PC-3 (cell line): Measurements from ENCODE around the gene RTN1. TPM values are rescaled to one million over a fixed set of nuclear protein-coding genes. Genes with fewer than 3 reads are reported as not detected.
A peak's percentile ranks its signal among the peaks of the same experiment; 100 is the strongest.

Experiments
- ATAC-seq: fragments of 200-7000 bp; cut with Tn5 transposase; 2 replicates; pipeline ENCODE4 v1.9.1; 2020; ENCODE audit warnings: mild to moderate bottlenecking, moderate library complexity
- BruUV-seq: library from RNA; stranded (reverse); fragments of 400-500 nt; replicated peaks from 2 replicates; lab custom pipeline; 2021; lab: Mats Ljungman, UMichigan
- CTCF ChIA-PET: fragments of 300-600 bp; sonication (Branson Sonifier 250); formaldehyde crosslinking; loops from one replicate; lab custom pipeline; 2022; ENCODE audit warnings: antibody characterized with exemption; lab: Charles Lee
- POLR2A ChIA-PET: fragments of 300-600 bp; sonication (Branson Sonifier 250); formaldehyde crosslinking; loops from one replicate; lab custom pipeline; 2022; ENCODE audit warnings: antibody characterized with exemption; ENCODE audit not compliant: unreplicated experiment; lab: Charles Lee
- DNase-seq: peaks from one replicate; pipeline ENCODE4 v3.0.0-alpha.2; 2015
- H2AFZ ChIP-seq: fragments of 300-600 bp; sonication (generic); 2 replicates; pipeline ENCODE4 v1.6.0; 2016; ENCODE audit warnings: antibody characterized with exemption, low read length
- H3F3A ChIP-seq: fragments of 300-600 bp; sonication (generic); one replicate; pipeline ENCODE4 v1.6.0; 2017; ENCODE audit warnings: antibody characterized with exemption, low read length, control low read depth, mild to moderate bottlenecking; ENCODE audit not compliant: unreplicated experiment
- H3K27ac ChIP-seq: fragments of 300-600 bp; sonication (generic); 2 replicates; pipeline ENCODE4 v1.5.1; 2016; ENCODE audit warnings: mild to moderate bottlenecking, low read length
- H3K27me3 ChIP-seq: fragments of 300-600 bp; sonication (generic); 2 replicates; pipeline ENCODE4 v1.6.1; 2016; ENCODE audit warnings: low read length, mixed read lengths
- H3K36me3 ChIP-seq: fragments of 300-600 bp; sonication (generic); 2 replicates; pipeline ENCODE4 v1.6.1; 2016; ENCODE audit warnings: low read depth, mixed run types, low read length, mixed read lengths
- H3K4me1 ChIP-seq: fragments of 300-600 bp; sonication (generic); 2 replicates; pipeline ENCODE4 v1.5.1; 2016; ENCODE audit warnings: low read length; ENCODE audit not compliant: insufficient read depth
- H3K4me2 ChIP-seq: fragments of 300-600 bp; sonication (generic); 2 replicates; pipeline ENCODE4 v1.6.0; 2016; ENCODE audit warnings: low read length
- H3K4me3 ChIP-seq: fragments of 300-600 bp; sonication (generic); 2 replicates; pipeline ENCODE4 v1.5.1; 2016; ENCODE audit warnings: mild to moderate bottlenecking, low read length, mixed read lengths
- H3K79me2 ChIP-seq: fragments of 300-600 bp; sonication (generic); 2 replicates; pipeline ENCODE4 v1.6.1; 2017; ENCODE audit warnings: low read length, mixed read lengths
- H3K9ac ChIP-seq: fragments of 300-600 bp; sonication (generic); 2 replicates; pipeline ENCODE4 v1.6.0; 2016; ENCODE audit warnings: mild to moderate bottlenecking, low read length
- H3K9me2 ChIP-seq: fragments of 300-600 bp; sonication (generic); replicated peaks from 2 replicates; pipeline ENCODE4 v1.6.1; 2016; ENCODE audit warnings: mixed run types, low read length, mixed read lengths
- H3K9me3 ChIP-seq: fragments of 300-600 bp; sonication (generic); 2 replicates; pipeline ENCODE4 v1.6.1; 2016; ENCODE audit warnings: low read length, mixed read lengths
- H4K20me1 ChIP-seq: fragments of 300-600 bp; sonication (generic); 2 replicates; pipeline ENCODE4 v1.6.1; 2016; ENCODE audit warnings: low read length, mixed read lengths
- CTCF ChIP-seq: fragments of 300-600 bp; sonication (generic); conservative IDR thresholded peaks from 2 replicates; pipeline ENCODE4 v1.5.1; 2017; ENCODE audit warnings: antibody characterized with exemption, low read depth, mild to moderate bottlenecking, low read length
- EZH2 ChIP-seq: fragments of 300-600 bp; sonication (generic); IDR thresholded peaks from one replicate; pipeline ENCODE4 v1.6.1; 2017; ENCODE audit warnings: antibody characterized with exemption, mild to moderate bottlenecking, low read length; ENCODE audit not compliant: unreplicated experiment
- EZH2phosphoT487 ChIP-seq: fragments of 300-600 bp; sonication (generic); IDR thresholded peaks from 2 replicates; pipeline ENCODE4 v1.6.1; 2018; ENCODE audit warnings: mild to moderate bottlenecking, antibody characterized with exemption, low read length, borderline replicate concordance
- intact Hi-C: fragments of 100-400 bp; cut with micrococcal nuclease; formaldehyde crosslinking; loops from 2 replicates; pipeline ENCODE4 v1.9.0; 2023
- total RNA-seq: library from RNA; depleted of rRNA; stranded (reverse); fragments of >200 nt; gene quantifications from 2 replicates; pipeline ENCODE4 v1.2.3, GENCODE V29; 2014

RTN1 gene
- total RNA-seq, 1 experiment from 2014 or later = not detected

DNA sequence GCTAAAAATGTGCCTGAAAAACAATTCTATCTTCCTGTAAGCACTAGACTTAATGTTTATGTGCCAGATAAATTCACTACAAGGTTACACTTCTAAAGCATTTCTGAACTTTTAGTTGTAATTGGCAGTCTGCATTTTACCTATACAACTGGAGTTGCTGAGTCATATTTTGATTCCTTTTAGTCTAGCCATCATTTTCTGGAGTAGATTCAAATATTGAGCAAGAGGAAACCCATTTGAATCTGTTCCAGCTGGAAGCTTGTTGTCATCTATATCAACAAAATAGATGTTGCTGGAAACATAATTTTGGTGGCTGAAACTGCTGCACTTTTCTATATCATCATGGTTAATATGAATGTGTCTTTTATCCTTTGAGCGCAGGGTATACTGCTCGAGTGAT is 171.8 kb downstream of the RTN1 start:
- peak; percentile 75 for DNase-seq
- no peak overlapping the region for H3K4me2 ChIP-seq
- ChIA-PET CTCF (no interaction called here), POLR2A (no interaction called here)
- H3K79me2 ChIP-seq = no peaks in the 10 kb centered on the region
- H3K27me3 ChIP-seq = peaks cover 18% of the 10 kb centered on the region
- ATAC-seq = no peak
- no peak overlapping the region for H2AFZ ChIP-seq
- intact Hi-C loops = no loop called here
- H4K20me1 ChIP-seq = no peaks in the 10 kb centered on the region
- no peak overlapping the region for H3K27ac ChIP-seq
- H3K4me1 ChIP-seq = no peaks in the 10 kb centered on the region
- H3K9me3 ChIP-seq = 0 out of 2 replicates have a peak, but pooled peaks cover 10% of the 10 kb centered on the region
- no peaks in the 10 kb centered on the region for H3F3A ChIP-seq
- TF ChIP-seq EZH2phosphoT487 = no peak
- TF ChIP-seq EZH2 = no peak
- TF ChIP-seq CTCF = no peak
- no peaks in the 10 kb centered on the region for H3K9me2 ChIP-seq
- H3K9ac ChIP-seq = no peak overlapping the region
- BruUV-seq = no TSS peak
- H3K36me3 ChIP-seq = no peaks in the 10 kb centered on the region
- H3K4me3 ChIP-seq = no peak overlapping the region

DNA sequence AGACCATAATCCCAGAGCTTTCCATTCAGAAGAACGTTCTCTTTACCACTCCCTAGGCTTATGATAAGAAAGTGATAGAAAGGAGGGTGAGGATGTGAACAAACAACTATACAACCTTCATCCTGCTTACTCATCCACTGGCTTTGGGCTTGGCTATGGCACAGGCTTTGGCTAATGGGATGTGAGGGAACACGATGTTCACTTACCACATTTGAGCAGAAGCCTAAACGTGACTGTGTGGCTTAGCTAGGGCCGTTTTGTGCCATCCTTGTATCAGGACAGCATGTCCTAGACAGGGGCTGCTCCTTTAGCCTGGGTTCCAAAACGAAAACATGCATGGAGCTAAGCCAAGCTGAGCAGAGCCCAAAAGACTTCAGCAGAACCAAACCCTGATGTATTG is 175.4 kb downstream of the RTN1 start:
- TF ChIP-seq EZH2phosphoT487 (no peak), CTCF (no peak), EZH2 (no peak)
- Histone ChIP-seq H3K4me2 (no peak overlapping the region), H3K27me3 (peaks cover 17% of the 10 kb centered on the region; the same call in 1 of the 2 replicates), H3K9ac (no peak overlapping the region), H3K9me2 (no peaks in the 10 kb centered on the region), H2AFZ (no peak overlapping the region), H3F3A (no peaks in the 10 kb centered on the region), H3K36me3 (no peaks in the 10 kb centered on the region), H4K20me1 (no peaks in the 10 kb centered on the region), H3K79me2 (no peaks in the 10 kb centered on the region), H3K27ac (no peak overlapping the region), H3K4me3 (no peak overlapping the region), H3K9me3 (0 out of 2 replicates have a peak, but pooled peaks cover 10% of the 10 kb centered on the region), H3K4me1 (no peaks in the 10 kb centered on the region)
- intact Hi-C loops = no loop called here
- ATAC-seq (peak; percentile 56), DNase-seq (no peak)
- CTCF ChIA-PET = no interaction called here
- POLR2A ChIA-PET = no interaction called here
- BruUV-seq = no TSS peak

DNA sequence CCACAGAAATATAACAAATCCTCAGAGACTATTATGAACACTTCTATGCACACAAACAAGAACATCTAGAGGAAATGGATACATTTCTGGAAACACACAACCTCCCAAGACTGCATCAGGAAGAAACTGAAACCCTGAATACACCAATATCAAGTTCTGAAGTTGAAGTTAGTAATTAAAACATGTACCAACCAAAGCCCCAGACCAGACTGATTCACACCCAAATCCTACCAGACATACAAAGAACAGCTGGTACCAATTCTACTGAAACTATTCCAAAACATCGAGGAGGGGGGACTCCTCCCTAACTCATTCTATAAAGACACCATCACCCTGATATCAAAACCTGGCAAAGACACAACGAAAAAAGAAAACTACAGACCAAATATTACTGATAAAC is 179.3 kb downstream of the RTN1 start:
- no peaks in the 10 kb centered on the region for H3K79me2 ChIP-seq
- CTCF ChIA-PET = no interaction called here
- no peaks in the 10 kb centered on the region for H3K4me1 ChIP-seq
- POLR2A ChIA-PET = no interaction called here
- no peaks in the 10 kb centered on the region for H3K36me3 ChIP-seq
- H3K27ac ChIP-seq = no peak overlapping the region
- H3K4me2 ChIP-seq = no peak overlapping the region
- ATAC-seq (no peak), DNase-seq (no peak)
- H4K20me1 ChIP-seq = no peaks in the 10 kb centered on the region
- H3K9ac ChIP-seq = no peak overlapping the region
- H3K9me2 ChIP-seq = no peaks in the 10 kb centered on the region
- TF ChIP-seq EZH2phosphoT487 (no peak), CTCF (no peak), EZH2 (no peak)
- intact Hi-C loops = no loop called here
- no peak overlapping the region for H2AFZ ChIP-seq
- H3K4me3 ChIP-seq = no peak overlapping the region
- BruUV-seq = no TSS peak
- no peaks in the 10 kb centered on the region for H3K9me3 ChIP-seq
- H3K27me3 ChIP-seq = peaks cover 34% of the 10 kb centered on the region
- H3F3A ChIP-seq = no peaks in the 10 kb centered on the region
